GM10847 (cell line): ENCODE results near the gene ABCC3.

Experiments used
- POLR2A ChIP-seq: IDR thresholded peaks from 2 replicates; pipeline ENCODE4 v1.6.1; 2011; ENCODE audit not compliant: insufficient read length; ENCODE audit errors: extremely low read depth

Gene ABCC3

GRCh38 chr17:50598487-50598886 lies 36.2 kb upstream of the ABCC3 start:
- TF ChIP-seq POLR2A: no peak

- TF ChIP-seq POLR2A: no peak
Observed at GRCh38 chr17:50599606-50600005, 35.1 kb upstream of the ABCC3 start.

DNA sequence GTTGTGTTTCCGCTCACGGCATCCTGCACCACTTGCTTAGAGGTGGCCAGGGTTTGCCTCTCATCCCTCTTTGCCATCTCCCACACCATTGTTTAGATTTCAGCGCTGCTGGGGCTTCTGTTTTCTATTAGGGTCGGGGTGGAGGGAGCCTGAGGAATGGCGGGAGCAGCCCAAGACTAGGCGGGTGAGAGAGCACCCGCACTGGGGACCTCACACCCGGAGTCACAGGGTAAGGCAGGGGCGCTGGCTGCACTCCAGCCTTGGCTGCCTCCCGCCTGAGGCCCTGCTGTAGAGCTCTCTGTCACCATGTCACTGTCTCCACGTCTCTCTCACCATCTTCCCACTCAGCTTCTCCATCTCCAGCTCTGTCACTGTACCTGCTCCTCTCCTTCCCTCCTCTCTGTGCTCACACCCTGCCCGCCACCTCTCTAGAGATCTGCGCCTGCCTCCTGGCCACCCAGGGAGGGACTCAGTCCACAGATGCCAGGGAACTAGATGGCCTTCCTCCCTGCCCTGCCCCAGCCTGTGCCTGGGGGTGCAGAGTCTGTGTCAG lies 32.8 kb upstream of the ABCC3 start:
- TF ChIP-seq POLR2A: no peak

DNA sequence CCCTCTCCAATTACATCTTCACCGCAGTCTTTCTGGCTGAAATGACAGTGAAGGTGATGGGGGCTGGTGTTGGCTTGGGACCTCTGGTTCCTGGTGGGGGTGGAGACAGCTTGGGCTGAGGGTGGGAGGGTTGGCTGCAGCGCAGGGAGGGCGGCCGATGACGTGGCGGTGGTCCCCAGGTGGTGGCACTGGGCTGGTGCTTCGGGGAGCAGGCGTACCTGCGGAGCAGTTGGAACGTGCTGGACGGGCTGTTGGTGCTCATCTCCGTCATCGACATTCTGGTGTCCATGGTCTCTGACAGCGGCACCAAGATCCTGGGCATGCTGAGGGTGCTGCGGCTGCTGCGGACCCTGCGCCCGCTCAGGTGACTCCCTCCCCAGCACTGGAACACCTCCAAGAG lies 31.8 kb upstream of the ABCC3 start:
- no peak for TF ChIP-seq POLR2A

DNA sequence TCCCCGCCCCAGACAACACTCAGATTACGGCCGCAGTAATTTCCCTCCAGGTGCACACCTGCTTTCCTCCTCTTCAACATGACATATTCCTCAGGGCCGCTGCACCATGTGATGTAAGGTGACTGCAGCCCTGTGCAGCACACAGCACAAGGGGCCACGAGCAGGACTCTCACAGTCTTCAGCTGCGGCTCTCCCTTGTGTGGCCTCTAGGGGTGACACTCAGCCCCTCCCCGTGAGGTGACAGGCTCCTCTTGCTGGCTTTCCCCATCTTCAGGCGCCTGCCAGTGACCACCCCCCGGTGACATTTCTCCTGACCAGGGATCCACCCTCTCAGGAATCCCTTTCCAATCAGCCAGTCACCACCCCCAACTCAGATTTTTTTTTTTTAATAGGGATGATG lies 31.3 kb upstream of the ABCC3 start:
- TF ChIP-seq POLR2A: no peak

DNA sequence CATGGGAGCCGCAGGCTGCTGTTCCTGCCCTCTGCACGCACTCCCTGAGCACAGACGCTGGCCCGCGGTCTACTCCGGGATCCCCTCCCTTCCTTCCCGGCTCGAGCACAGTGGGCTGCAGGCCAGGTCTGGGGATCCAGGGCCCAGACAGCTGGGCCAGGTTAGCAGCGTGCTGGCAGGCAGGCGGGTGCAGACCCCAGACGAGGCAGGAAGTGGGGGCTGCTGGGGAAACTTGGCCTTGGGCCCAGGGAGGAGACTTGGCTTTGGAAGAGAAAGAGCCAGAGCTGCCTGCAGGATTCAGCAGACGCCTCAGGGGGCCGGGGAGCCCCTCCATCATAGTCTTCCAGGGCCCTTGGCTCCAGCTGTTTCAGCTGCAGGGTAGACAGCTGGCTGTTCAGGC lies 30.2 kb upstream of the ABCC3 start:
- no peak for TF ChIP-seq POLR2A

- no peak for TF ChIP-seq POLR2A
Observed at GRCh38 chr17:50605429-50605828, 29.3 kb upstream of the ABCC3 start.

DNA sequence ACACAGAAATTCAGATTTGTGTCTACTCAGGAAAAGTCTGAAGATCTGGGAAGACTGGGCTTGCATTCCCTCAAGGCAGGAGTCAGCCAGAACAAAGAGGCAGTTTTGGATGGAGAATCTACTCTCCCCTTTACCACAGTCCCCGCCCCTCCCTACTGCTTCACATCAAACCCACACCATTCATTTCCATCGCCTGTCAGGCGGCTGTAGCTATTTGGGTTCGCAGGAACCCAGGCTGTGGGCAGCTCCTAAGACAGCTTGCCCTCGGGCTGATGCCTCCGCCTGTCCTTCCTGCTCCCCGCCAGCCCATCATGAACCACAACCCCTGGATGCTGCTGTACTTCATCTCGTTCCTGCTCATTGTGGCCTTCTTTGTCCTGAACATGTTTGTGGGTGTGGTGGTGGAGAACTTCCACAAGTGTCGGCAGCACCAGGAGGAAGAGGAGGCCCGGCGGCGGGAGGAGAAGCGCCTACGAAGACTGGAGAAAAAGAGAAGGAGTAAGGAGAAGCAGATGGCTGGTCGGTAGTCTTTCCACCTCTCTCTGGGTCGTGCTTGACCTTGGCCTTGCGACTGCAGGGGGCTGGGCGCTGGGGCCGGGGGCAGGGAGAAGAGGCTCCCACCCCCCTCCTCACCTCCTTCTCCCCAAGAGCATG lies 27.0 kb upstream of the ABCC3 start:
- no peak for TF ChIP-seq POLR2A

DNA sequence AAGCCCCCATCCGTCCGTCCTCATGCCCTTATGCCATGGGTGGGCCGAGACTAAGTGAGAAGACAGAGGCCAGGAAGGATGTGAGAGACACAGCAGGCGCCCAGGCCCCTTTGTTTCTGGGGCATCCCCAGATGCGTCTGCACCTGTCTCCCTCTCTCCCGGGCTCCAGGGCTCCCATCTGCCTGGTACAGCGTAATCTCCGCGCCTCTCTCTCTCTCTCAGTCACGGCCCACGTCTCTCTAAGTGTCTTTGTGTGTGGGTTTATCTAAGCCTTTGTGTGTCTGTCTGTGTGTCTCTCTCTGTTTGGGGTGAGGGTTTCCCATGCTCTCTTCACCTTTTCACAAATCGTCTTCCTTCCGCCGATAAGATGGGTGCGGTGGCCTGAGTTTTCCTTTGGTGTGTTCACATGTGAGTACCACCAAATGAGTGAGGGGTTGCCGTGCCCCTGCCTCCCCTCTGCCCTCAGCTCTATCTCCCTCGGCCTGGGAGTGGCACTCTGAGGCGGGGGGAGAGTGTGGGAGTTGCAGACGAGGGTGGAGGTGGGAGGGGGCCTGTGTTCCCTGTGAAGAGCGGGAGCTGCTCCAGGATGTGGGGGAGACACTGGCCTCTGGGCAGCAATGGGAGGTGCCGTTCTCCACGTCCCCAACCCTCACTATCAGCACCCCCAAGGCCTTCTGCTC lies 25.8 kb upstream of the ABCC3 start:
- TF ChIP-seq POLR2A: no peak

- no peak for TF ChIP-seq POLR2A
Observed at GRCh38 chr17:50609380-50610074, 25.2 kb upstream of the ABCC3 start.

GRCh38 chr17:50611634-50612033 lies 23.0 kb upstream of the ABCC3 start:
- TF ChIP-seq POLR2A: no peak

DNA sequence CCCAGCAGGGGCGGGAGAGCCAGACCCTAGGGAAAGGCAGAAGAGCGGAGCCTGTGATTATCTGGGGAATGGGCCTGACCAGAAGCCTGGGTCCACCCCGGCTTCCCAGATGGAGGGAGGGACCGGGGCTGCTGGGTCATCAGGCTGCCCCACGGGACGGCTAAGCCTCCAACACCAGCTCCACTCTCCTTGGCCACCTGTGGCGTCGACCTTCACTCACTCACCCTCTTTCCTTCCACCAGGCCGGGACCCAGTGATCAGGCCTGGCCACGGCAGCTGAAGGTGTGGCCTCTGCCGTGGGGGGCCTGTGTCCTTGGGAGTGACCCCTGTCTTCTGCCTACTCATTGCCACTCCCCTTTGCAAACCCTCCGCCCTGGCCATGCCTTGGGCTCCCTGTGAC lies 22.4 kb upstream of the ABCC3 start:
- no peak for TF ChIP-seq POLR2A

GRCh38 chr17:50613007-50613992 lies 21.4 kb upstream of the ABCC3 start:
- TF ChIP-seq POLR2A: no peak

GRCh38 chr17:50614471-50615051 lies 20.1 kb upstream of the ABCC3 start:
- no peak for TF ChIP-seq POLR2A

GRCh38 chr17:50615828-50616227 lies 18.9 kb upstream of the ABCC3 start:
- TF ChIP-seq POLR2A: no peak

DNA sequence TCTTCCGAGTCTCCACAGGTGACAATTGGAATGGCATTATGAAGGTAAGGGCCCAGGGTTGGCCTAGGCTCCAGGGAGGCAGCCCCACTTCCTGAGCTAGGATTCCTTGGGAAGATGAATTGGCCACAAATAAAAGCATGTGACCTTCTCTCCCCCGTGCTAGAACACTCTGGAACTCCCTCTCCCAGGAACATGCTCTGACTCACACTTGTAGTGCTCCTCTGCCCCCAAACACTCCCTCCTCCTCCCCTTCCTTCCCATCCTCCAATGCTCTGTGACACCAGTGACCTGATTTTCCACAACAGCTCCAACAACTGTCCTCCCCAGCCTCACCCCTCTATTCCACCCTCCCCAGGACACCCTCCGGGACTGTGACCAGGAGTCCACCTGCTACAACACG lies 16.4 kb upstream of the ABCC3 start:
- TF ChIP-seq POLR2A: no peak
